ENCODE measurements around the gene GCNT3. TPM values are rescaled to one million over a fixed set of nuclear protein-coding genes. Genes with fewer than 3 reads are reported as not detected.

The GCNT3 gene
- not detected for polyA plus RNA-seq (2013, experiment 1 of 4)
- not detected for polyA plus RNA-seq (2013, experiment 2 of 4)
- not detected for polyA plus RNA-seq (2013, experiment 3 of 4)
- not detected for polyA plus RNA-seq (2013, experiment 4 of 4)

- Histone ChIP-seq H3K4me3 (ENCODE audit: insufficient read depth, low read depth, low read length) (no peak within 1 kb of the TSS), H3K27ac (ENCODE audit: insufficient read depth, low read depth, low read length, poor library complexity, severe bottlenecking) (no peak within 1 kb of the TSS), H3K9me3 (ENCODE audit: control insufficient read depth, low read length) (no peaks in the 10 kb centered on the region), H3K36me3 (ENCODE audit: control insufficient read depth, insufficient read depth, low read length) (no peaks in the 10 kb centered on the region), H3K4me1 (ENCODE audit: control insufficient read depth, insufficient read depth, low read length) (no peaks in the 10 kb centered on the region), H3K27me3 (ENCODE audit: control insufficient read depth, insufficient read depth, low read length, poor library complexity, severe bottlenecking) (no peaks in the 10 kb centered on the region)
- 86 to 87% methylated on average over 8 of the region's 8 CpGs for WGBS, 2 experiments
Observed at GRCh38 chr15:59611276-59612260, at the start of gene GCNT3. GCNT3 (plus strand) TSS chr15:59611783; CDS start chr15:59618239, 6,456 bp downstream.

GRCh38 chr15:59562448-59563186 is 49.0 kb upstream of the GCNT3 start:
- Histone ChIP-seq H3K4me3 (ENCODE audit: insufficient read depth, low read depth, low read length) (no peak overlapping the region), H3K4me1 (ENCODE audit: control insufficient read depth, insufficient read depth, low read length) (no peaks in the 10 kb centered on the region), H3K36me3 (ENCODE audit: control insufficient read depth, insufficient read depth, low read length) (no peaks in the 10 kb centered on the region), H3K9me3 (ENCODE audit: control insufficient read depth, low read length) (no peaks in the 10 kb centered on the region), H3K27ac (ENCODE audit: insufficient read depth, low read depth, low read length, poor library complexity, severe bottlenecking) (no peak overlapping the region), H3K27me3 (ENCODE audit: control insufficient read depth, insufficient read depth, low read length, poor library complexity, severe bottlenecking) (no peaks in the 10 kb centered on the region)
- WGBS, 2 experiments: 89% methylated on average over 1 of the region's 2 CpGs; no CpG with 5 or more reads in 1 of the 2 experiments

- Histone ChIP-seq H3K4me3 (ENCODE audit: insufficient read depth, low read depth, low read length) (no peak overlapping the region), H3K36me3 (ENCODE audit: control insufficient read depth, insufficient read depth, low read length) (no peaks in the 10 kb centered on the region), H3K27me3 (ENCODE audit: control insufficient read depth, insufficient read depth, low read length, poor library complexity, severe bottlenecking) (no peaks in the 10 kb centered on the region), H3K4me1 (ENCODE audit: control insufficient read depth, insufficient read depth, low read length) (no peaks in the 10 kb centered on the region), H3K27ac (ENCODE audit: insufficient read depth, low read depth, low read length, poor library complexity, severe bottlenecking) (no peak overlapping the region), H3K9me3 (ENCODE audit: control insufficient read depth, low read length) (no peaks in the 10 kb centered on the region)
- 91 to 96% methylated on average over 4 of the region's 4 CpGs for WGBS, 2 experiments
Observed at GRCh38 chr15:59565299-59565698, 46.3 kb upstream of the GCNT3 start.

GRCh38 chr15:59567324-59567723 is 44.3 kb upstream of the GCNT3 start:
- no peaks in the 10 kb centered on the region for H3K27me3 ChIP-seq (ENCODE audit: control insufficient read depth, insufficient read depth, low read length, poor library complexity, severe bottlenecking)
- H3K9me3 ChIP-seq (ENCODE audit: control insufficient read depth, low read length): no peaks in the 10 kb centered on the region
- no CpG with 5 or more reads among the region's 1 CpG for WGBS, 2 experiments
- H3K36me3 ChIP-seq (ENCODE audit: control insufficient read depth, insufficient read depth, low read length): no peaks in the 10 kb centered on the region
- H3K4me1 ChIP-seq (ENCODE audit: control insufficient read depth, insufficient read depth, low read length): no peaks in the 10 kb centered on the region
- no peak overlapping the region for H3K27ac ChIP-seq (ENCODE audit: insufficient read depth, low read depth, low read length, poor library complexity, severe bottlenecking)
- no peak overlapping the region for H3K4me3 ChIP-seq (ENCODE audit: insufficient read depth, low read depth, low read length)

DNA sequence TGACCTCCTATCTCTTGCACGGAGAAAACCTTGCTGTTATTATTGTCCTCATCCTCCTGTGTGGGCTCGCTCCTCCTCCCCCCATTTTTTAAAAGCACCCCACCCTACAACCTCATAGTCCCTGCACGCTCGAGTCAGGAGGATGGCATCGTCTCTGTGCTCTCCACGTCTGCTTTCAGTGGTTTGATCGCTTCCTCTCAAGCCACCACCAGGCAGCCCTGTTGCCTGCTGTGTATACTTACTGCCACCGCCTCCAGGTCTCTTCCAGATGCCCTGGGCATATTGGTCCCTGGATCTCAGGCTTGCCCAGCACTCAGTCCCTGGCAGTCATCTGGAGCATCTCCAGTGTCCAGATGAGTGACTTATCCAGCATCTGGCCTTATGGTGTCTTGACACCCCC is 42.1 kb upstream of the GCNT3 start:
- 91 to 92% methylated on average over 8 of the region's 8 CpGs for WGBS, 2 experiments
- H3K36me3 ChIP-seq (ENCODE audit: control insufficient read depth, insufficient read depth, low read length): no peaks in the 10 kb centered on the region
- no peak overlapping the region for H3K4me3 ChIP-seq (ENCODE audit: insufficient read depth, low read depth, low read length)
- H3K4me1 ChIP-seq (ENCODE audit: control insufficient read depth, insufficient read depth, low read length): no peaks in the 10 kb centered on the region
- H3K27me3 ChIP-seq (ENCODE audit: control insufficient read depth, insufficient read depth, low read length, poor library complexity, severe bottlenecking): no peaks in the 10 kb centered on the region
- H3K9me3 ChIP-seq (ENCODE audit: control insufficient read depth, low read length): no peaks in the 10 kb centered on the region
- H3K27ac ChIP-seq (ENCODE audit: insufficient read depth, low read depth, low read length, poor library complexity, severe bottlenecking): no peak overlapping the region

DNA sequence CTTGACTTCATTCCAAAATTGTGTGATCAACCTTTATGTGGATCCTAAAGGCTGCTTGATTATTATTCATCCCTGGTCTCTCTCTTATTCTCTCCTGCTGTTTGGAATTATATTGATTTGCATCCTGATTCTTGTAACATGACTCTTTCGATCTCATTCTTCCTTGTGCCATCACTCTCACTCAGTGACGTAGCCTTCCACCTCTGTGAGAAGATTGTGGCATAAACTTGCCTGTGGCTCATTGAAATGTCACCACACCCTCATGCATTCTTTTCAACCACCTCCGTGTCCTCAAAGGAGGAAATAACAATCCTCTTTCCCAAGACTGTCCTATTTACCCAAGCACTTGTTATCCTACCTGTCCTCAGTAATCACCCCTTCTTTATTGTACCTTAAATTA is 41.3 kb upstream of the GCNT3 start:
- 79 to 80% methylated on average over 3 of the region's 3 CpGs for WGBS, 2 experiments
- no peaks in the 10 kb centered on the region for H3K4me1 ChIP-seq (ENCODE audit: control insufficient read depth, insufficient read depth, low read length)
- no peaks in the 10 kb centered on the region for H3K27me3 ChIP-seq (ENCODE audit: control insufficient read depth, insufficient read depth, low read length, poor library complexity, severe bottlenecking)
- no peak overlapping the region for H3K4me3 ChIP-seq (ENCODE audit: insufficient read depth, low read depth, low read length)
- H3K9me3 ChIP-seq (ENCODE audit: control insufficient read depth, low read length): no peaks in the 10 kb centered on the region
- no peaks in the 10 kb centered on the region for H3K36me3 ChIP-seq (ENCODE audit: control insufficient read depth, insufficient read depth, low read length)
- no peak overlapping the region for H3K27ac ChIP-seq (ENCODE audit: insufficient read depth, low read depth, low read length, poor library complexity, severe bottlenecking)

- H3K9me3 ChIP-seq (ENCODE audit: control insufficient read depth, low read length): no peaks in the 10 kb centered on the region
- WGBS, 2 experiments: 94 to 96% methylated on average over 6 of the region's 6 CpGs
- no peak overlapping the region for H3K4me3 ChIP-seq (ENCODE audit: insufficient read depth, low read depth, low read length)
- H3K36me3 ChIP-seq (ENCODE audit: control insufficient read depth, insufficient read depth, low read length): no peaks in the 10 kb centered on the region
- no peaks in the 10 kb centered on the region for H3K4me1 ChIP-seq (ENCODE audit: control insufficient read depth, insufficient read depth, low read length)
- H3K27me3 ChIP-seq (ENCODE audit: control insufficient read depth, insufficient read depth, low read length, poor library complexity, severe bottlenecking): no peaks in the 10 kb centered on the region
- no peak overlapping the region for H3K27ac ChIP-seq (ENCODE audit: insufficient read depth, low read depth, low read length, poor library complexity, severe bottlenecking)
Observed at GRCh38 chr15:59571606-59572005, 40.0 kb upstream of the GCNT3 start.

DNA sequence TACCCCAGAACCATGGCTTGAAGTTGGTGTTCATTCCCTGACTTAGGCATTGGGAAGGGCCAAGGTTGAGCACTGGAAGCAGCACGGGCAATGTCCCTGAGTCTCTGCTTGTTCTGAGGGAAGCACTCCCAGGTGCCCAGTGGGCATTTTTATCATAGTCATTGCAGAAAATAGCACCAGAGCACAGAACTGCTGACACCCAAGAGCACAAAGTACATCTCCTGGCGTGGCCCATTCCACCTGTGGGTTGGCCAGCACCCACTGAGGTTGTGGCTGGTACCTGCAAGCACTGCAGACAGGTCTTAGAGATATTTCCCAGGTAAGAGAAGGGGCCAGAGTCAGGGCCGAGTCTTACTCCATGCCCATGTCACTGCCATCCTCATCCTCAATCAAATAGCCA is 28.5 kb upstream of the GCNT3 start:
- WGBS, 2 experiments: 83 to 85% methylated on average over 3 of the region's 3 CpGs
- Histone ChIP-seq H3K27ac (ENCODE audit: insufficient read depth, low read depth, low read length, poor library complexity, severe bottlenecking) (no peak overlapping the region), H3K4me1 (ENCODE audit: control insufficient read depth, insufficient read depth, low read length) (no peaks in the 10 kb centered on the region), H3K4me3 (ENCODE audit: insufficient read depth, low read depth, low read length) (no peak overlapping the region), H3K36me3 (ENCODE audit: control insufficient read depth, insufficient read depth, low read length) (no peaks in the 10 kb centered on the region), H3K27me3 (ENCODE audit: control insufficient read depth, insufficient read depth, low read length, poor library complexity, severe bottlenecking) (no peaks in the 10 kb centered on the region), H3K9me3 (ENCODE audit: control insufficient read depth, low read length) (no peaks in the 10 kb centered on the region)

- H3K27ac ChIP-seq (ENCODE audit: insufficient read depth, low read depth, low read length, poor library complexity, severe bottlenecking): no peak overlapping the region
- H3K4me3 ChIP-seq (ENCODE audit: insufficient read depth, low read depth, low read length): no peak overlapping the region
- 89 to 96% methylated on average over 3 of the region's 3 CpGs for WGBS, 2 experiments
- H3K36me3 ChIP-seq (ENCODE audit: control insufficient read depth, insufficient read depth, low read length): no peaks in the 10 kb centered on the region
- no peaks in the 10 kb centered on the region for H3K9me3 ChIP-seq (ENCODE audit: control insufficient read depth, low read length)
- H3K27me3 ChIP-seq (ENCODE audit: control insufficient read depth, insufficient read depth, low read length, poor library complexity, severe bottlenecking): no peaks in the 10 kb centered on the region
- no peaks in the 10 kb centered on the region for H3K4me1 ChIP-seq (ENCODE audit: control insufficient read depth, insufficient read depth, low read length)
Observed at GRCh38 chr15:59587085-59587826, 24.3 kb upstream of the GCNT3 start.

All from ectodermal cell (in vitro differentiated cells).